Activated effector memory CD4-positive, alpha-beta T cell treated with anti-CD3 and anti-CD28 coated beads, Interleukin-2, amount 50 U/mL, for 16 hours (primary cell): ENCODE results near the gene NFILZ.
"Not testable (repeated sequence)": the region's sequence is repeated elsewhere in the genome, so short reads cannot be mapped to it uniquely, and the experiment has no call there.

ENCODE experiments used
- DNase-seq: peaks from one replicate; pipeline ENCODE4 v3.0.0-alpha.2; 2020

NFILZ gene

GRCh38 chr19:8611877-8612806 lies 18.3 kb upstream of the NFILZ start:
- DNase-seq: no peak

- no peak for DNase-seq
Observed at GRCh38 chr19:8612807-8613171, 17.6 kb upstream of the NFILZ start.

GRCh38 chr19:8614455-8614854 lies 16.0 kb upstream of the NFILZ start:
- DNase-seq: no peak

- DNase-seq: no peak
Observed at GRCh38 chr19:8615024-8615423, 15.4 kb upstream of the NFILZ start.

- DNase-seq: peak; percentile 84
Observed at GRCh38 chr19:8615813-8616596, 14.4 kb upstream of the NFILZ start.

- no peak for DNase-seq
Observed at GRCh38 chr19:8616861-8617260, 13.6 kb upstream of the NFILZ start.

- not testable (repeated sequence) for DNase-seq
Observed at GRCh38 chr19:8617325-8617724, 13.1 kb upstream of the NFILZ start.

GRCh38 chr19:8617984-8618383 lies 12.4 kb upstream of the NFILZ start:
- DNase-seq: no peak

- DNase-seq: no peak
Observed at GRCh38 chr19:8618751-8619150, 11.7 kb upstream of the NFILZ start.

GRCh38 chr19:8622886-8623285 lies 7.5 kb upstream of the NFILZ start:
- not testable (repeated sequence) for DNase-seq

- no peak for DNase-seq
Observed at GRCh38 chr19:8626842-8627241, 3.6 kb upstream of the NFILZ start.

GRCh38 chr19:8629184-8629583 lies 1.2 kb upstream of the NFILZ start:
- no peak for DNase-seq

GRCh38 chr19:8630796-8631424 lies 477 bp downstream of the NFILZ start:
- no peak for DNase-seq

- DNase-seq: no peak
Observed at GRCh38 chr19:8631425-8631819, 989 bp downstream of the NFILZ start.

- no peak for DNase-seq
Observed at GRCh38 chr19:8635422-8635821, 5.0 kb downstream of the NFILZ start.

- DNase-seq: not testable (repeated sequence)
Observed at GRCh38 chr19:8637070-8637469, 6.6 kb downstream of the NFILZ start.

- DNase-seq: no peak
Observed at GRCh38 chr19:8638078-8638619, 7.7 kb downstream of the NFILZ start.

- no peak for DNase-seq
Observed at GRCh38 chr19:8639821-8640401, 9.5 kb downstream of the NFILZ start.

GRCh38 chr19:8640402-8641004 lies 10.1 kb downstream of the NFILZ start:
- DNase-seq: no peak

GRCh38 chr19:8641221-8641907 lies 10.9 kb downstream of the NFILZ start:
- DNase-seq: no peak

- DNase-seq: no peak
Observed at GRCh38 chr19:8641908-8642547, 11.6 kb downstream of the NFILZ start.
